ENCODE data around the gene NHLRC2. TPM values are rescaled to one million over a fixed set of nuclear protein-coding genes. Genes with fewer than 3 reads are reported as not detected.

Gene NHLRC2
- polyA plus RNA-seq, 1 donor from 2014 or later = 13.0 TPM

DNA sequence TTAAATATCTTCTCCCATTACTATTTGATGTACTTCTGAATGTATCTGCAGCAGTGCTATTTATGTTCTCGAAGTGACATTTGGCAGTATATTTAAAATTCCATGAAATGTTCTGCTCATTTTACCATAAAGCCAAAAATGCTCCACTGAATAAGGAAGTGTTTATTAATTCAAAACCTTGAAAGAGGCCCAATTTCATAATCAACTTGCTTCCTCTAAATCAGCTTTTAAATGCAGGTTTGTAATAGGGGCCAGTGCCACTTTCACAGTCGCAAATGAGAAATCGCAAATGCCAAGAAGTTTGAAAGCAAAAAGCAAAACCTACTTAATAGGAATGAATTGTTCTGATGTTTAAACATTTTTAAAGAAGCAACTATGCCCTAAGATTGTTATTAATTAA lies 11.4 kb downstream of the NHLRC2 start:
- Histone ChIP-seq H3K4me2 (ENCODE audit: low read length) (no peak overlapping the region), H3K79me2 (replicated peaks; ENCODE audit: insufficient read depth, low read length) (peaks cover 15% of the 10 kb centered on the region), H3K9ac (ENCODE audit: low read length) (no peak overlapping the region), H3F3A (ENCODE audit: insufficient read depth, low read length, poor library complexity, severe bottlenecking) (no peaks in the 10 kb centered on the region), H2AFZ (ENCODE audit: low read depth, low read length) (no peak overlapping the region), H3K9me3 (ENCODE audit: low read length) (no peaks in the 10 kb centered on the region), H3K27me3 (ENCODE audit: insufficient read depth, low read depth, low read length) (no peaks in the 10 kb centered on the region), H3K9me2 (ENCODE audit: insufficient read depth, low read length) (no peaks in the 10 kb centered on the region), H3K27ac (ENCODE audit: low read length) (no peak overlapping the region), H3K36me3 (ENCODE audit: insufficient read depth, low read length) (peaks cover 18% of the 10 kb centered on the region), H3K4me3 (ENCODE audit: low read length) (no peak overlapping the region), H4K20me1 (ENCODE audit: insufficient read depth) (no peaks in the 10 kb centered on the region)
- no peak for TF ChIP-seq SMC3 (conservative IDR thresholded peaks at IDR 0.05; ENCODE audit: poor library complexity)
- TF ChIP-seq, protein P1, sequence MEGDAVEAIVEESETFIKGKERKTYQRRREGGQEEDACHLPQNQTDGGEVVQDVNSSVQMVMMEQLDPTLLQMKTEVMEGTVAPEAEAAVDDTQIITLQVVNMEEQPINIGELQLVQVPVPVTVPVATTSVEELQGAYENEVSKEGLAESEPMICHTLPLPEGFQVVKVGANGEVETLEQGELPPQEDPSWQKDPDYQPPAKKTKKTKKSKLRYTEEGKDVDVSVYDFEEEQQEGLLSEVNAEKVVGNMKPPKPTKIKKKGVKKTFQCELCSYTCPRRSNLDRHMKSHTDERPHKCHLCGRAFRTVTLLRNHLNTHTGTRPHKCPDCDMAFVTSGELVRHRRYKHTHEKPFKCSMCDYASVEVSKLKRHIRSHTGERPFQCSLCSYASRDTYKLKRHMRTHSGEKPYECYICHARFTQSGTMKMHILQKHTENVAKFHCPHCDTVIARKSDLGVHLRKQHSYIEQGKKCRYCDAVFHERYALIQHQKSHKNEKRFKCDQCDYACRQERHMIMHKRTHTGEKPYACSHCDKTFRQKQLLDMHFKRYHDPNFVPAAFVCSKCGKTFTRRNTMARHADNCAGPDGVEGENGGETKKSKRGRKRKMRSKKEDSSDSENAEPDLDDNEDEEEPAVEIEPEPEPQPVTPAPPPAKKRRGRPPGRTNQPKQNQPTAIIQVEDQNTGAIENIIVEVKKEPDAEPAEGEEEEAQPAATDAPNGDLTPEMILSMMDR (IDR thresholded peaks at IDR 0.05; ENCODE audit: poor library complexity, severe bottlenecking) = no peak
- no peak for TF ChIP-seq MXI1 (conservative IDR thresholded peaks at IDR 0.05; ENCODE audit: poor library complexity, severe bottlenecking)
- no peak for TF ChIP-seq RAD21 (conservative IDR thresholded peaks at IDR 0.05)
- TF ChIP-seq, protein P2, sequence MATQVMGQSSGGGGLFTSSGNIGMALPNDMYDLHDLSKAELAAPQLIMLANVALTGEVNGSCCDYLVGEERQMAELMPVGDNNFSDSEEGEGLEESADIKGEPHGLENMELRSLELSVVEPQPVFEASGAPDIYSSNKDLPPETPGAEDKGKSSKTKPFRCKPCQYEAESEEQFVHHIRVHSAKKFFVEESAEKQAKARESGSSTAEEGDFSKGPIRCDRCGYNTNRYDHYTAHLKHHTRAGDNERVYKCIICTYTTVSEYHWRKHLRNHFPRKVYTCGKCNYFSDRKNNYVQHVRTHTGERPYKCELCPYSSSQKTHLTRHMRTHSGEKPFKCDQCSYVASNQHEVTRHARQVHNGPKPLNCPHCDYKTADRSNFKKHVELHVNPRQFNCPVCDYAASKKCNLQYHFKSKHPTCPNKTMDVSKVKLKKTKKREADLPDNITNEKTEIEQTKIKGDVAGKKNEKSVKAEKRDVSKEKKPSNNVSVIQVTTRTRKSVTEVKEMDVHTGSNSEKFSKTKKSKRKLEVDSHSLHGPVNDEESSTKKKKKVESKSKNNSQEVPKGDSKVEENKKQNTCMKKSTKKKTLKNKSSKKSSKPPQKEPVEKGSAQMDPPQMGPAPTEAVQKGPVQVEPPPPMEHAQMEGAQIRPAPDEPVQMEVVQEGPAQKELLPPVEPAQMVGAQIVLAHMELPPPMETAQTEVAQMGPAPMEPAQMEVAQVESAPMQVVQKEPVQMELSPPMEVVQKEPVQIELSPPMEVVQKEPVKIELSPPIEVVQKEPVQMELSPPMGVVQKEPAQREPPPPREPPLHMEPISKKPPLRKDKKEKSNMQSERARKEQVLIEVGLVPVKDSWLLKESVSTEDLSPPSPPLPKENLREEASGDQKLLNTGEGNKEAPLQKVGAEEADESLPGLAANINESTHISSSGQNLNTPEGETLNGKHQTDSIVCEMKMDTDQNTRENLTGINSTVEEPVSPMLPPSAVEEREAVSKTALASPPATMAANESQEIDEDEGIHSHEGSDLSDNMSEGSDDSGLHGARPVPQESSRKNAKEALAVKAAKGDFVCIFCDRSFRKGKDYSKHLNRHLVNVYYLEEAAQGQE (IDR thresholded peaks at IDR 0.05; ENCODE audit: borderline replicate concordance) = no peak
- no peak for TF ChIP-seq TAF1 (IDR thresholded peaks at IDR 0.05; ENCODE audit: low read depth)
- TF ChIP-seq EP300 (conservative IDR thresholded peaks at IDR 0.05; ENCODE audit: poor library complexity, severe bottlenecking) = no peak
- no peak for TF ChIP-seq POLR2AphosphoS5 (IDR thresholded peaks at IDR 0.05)
- no peak for TF ChIP-seq EZH2 (IDR thresholded peaks at IDR 0.05; ENCODE audit: borderline replicate concordance, insufficient read depth, low read length, poor library complexity, severe bottlenecking)

DNA sequence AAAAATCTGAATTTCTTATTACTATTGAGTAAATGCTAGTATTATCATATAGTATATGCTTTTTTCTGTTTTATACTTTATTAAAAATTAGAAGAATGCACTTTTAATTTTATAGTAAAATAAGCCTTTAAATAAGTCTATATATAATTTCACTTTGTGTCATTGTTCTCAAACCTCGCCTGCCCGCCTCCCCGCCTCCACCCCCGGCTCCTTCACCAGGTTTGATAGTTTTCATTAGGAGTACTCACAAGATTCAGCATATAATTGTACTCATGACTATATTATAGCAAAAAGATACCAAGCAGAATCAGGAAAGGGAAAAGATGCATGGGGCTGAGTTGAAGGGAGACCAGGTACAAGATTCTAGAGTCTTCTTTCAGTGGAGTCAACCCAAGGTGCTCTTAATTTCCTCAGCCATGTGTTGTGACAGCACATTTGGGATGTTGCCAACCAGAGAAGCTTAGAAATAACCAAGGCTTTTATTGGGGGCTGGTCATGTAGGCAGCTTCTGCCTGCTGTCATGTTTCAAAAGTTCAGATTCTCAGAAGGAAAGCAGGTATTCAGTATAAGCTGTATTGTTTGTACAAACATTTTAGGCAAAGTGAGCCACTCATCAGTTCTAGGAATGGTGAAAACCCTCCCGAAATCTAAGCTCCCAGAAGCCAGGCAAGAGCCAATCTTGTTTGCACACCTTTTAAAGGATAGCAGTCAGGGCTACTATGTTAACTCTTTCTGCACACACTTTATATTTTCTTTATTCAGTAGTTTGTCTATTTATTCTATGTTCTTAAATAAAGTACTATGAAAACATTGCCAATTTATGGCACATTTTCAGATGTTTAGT lies 12.3 kb downstream of the NHLRC2 start:
- Histone ChIP-seq H3K9me3 (ENCODE audit: low read length) (no peaks in the 10 kb centered on the region), H3K4me3 (ENCODE audit: low read length) (no peak overlapping the region), H2AFZ (ENCODE audit: low read depth, low read length) (no peak overlapping the region), H3K4me2 (ENCODE audit: low read length) (no peak overlapping the region), H4K20me1 (ENCODE audit: insufficient read depth) (no peaks in the 10 kb centered on the region), H3K36me3 (ENCODE audit: insufficient read depth, low read length) (peaks cover 13% of the 10 kb centered on the region), H3K9ac (ENCODE audit: low read length) (no peak overlapping the region), H3K27ac (ENCODE audit: low read length) (no peak overlapping the region), H3K9me2 (ENCODE audit: insufficient read depth, low read length) (no peaks in the 10 kb centered on the region), H3F3A (ENCODE audit: insufficient read depth, low read length, poor library complexity, severe bottlenecking) (no peaks in the 10 kb centered on the region), H3K27me3 (ENCODE audit: insufficient read depth, low read depth, low read length) (no peaks in the 10 kb centered on the region), H3K79me2 (replicated peaks; ENCODE audit: insufficient read depth, low read length) (peaks cover 15% of the 10 kb centered on the region)
- TF ChIP-seq, protein P1 (IDR thresholded peaks at IDR 0.05; ENCODE audit: poor library complexity, severe bottlenecking) = no peak
- TF ChIP-seq MXI1 (conservative IDR thresholded peaks at IDR 0.05; ENCODE audit: poor library complexity, severe bottlenecking) (no peak), EZH2 (IDR thresholded peaks at IDR 0.05; ENCODE audit: borderline replicate concordance, insufficient read depth, low read length, poor library complexity, severe bottlenecking) (no peak), POLR2AphosphoS5 (IDR thresholded peaks at IDR 0.05) (no peak), RAD21 (conservative IDR thresholded peaks at IDR 0.05) (no peak), SMC3 (conservative IDR thresholded peaks at IDR 0.05; ENCODE audit: poor library complexity) (no peak), EP300 (conservative IDR thresholded peaks at IDR 0.05; ENCODE audit: poor library complexity, severe bottlenecking) (no peak), TAF1 (IDR thresholded peaks at IDR 0.05; ENCODE audit: low read depth) (no peak)

Data from neural cell (in vitro differentiated cells).